ENCODE results near the gene ZP4. TPM values are rescaled to one million over a fixed set of nuclear protein-coding genes. Genes with fewer than 3 reads are reported as not detected.
"Not testable (repeated sequence)": the region's sequence is repeated elsewhere in the genome, so short reads cannot be mapped to it uniquely, and the experiment has no call there.

ZP4 gene
- polyA plus RNA-seq, 3 donors, result not detected

GRCh38 chr1:237884237-237884636, 6.5 kb downstream of the ZP4 start:
- WGBS, 3 donors, result 73 to 80% (median 76%) methylated on average over 2 of the region's 2 CpGs
- H3K27ac ChIP-seq (ENCODE audit: low read depth, low read length), result no peak overlapping the region

GRCh38 chr1:237879195-237879594, 11.5 kb downstream of the ZP4 start:
- H3K27ac ChIP-seq (ENCODE audit: low read depth, low read length), result no peak overlapping the region

GRCh38 chr1:237878406-237878805, 12.3 kb downstream of the ZP4 start:
- H3K27ac ChIP-seq (ENCODE audit: low read depth, low read length), result no peak overlapping the region
- WGBS, 3 donors, result 45 to 79% (median 61%) methylated on average over 1 of the region's 1 CpG

- WGBS, 3 donors, result 19 to 67% (median 59%) methylated on average over 4 of the region's 4 CpGs
- no peak overlapping the region for H3K27ac ChIP-seq (ENCODE audit: low read depth, low read length)
Measured at GRCh38 chr1:237877631-237878030, 13.1 kb downstream of the ZP4 start.

GRCh38 chr1:237875291-237875690, 15.4 kb downstream of the ZP4 start:
- H3K27ac ChIP-seq (ENCODE audit: low read depth, low read length), result no peak overlapping the region
- 81 to 88% (median 85%) methylated on average over 8 of the region's 8 CpGs for WGBS, 3 donors

- WGBS, 3 donors, result 75 to 81% (median 78%) methylated on average over 4 of the region's 4 CpGs
- H3K27ac ChIP-seq (ENCODE audit: low read depth, low read length), result no peak overlapping the region
Measured at GRCh38 chr1:237873487-237874211, 17.1 kb downstream of the ZP4 start.

GRCh38 chr1:237868817-237869600, 21.7 kb downstream of the ZP4 start:
- H3K27ac ChIP-seq (ENCODE audit: low read depth, low read length), result no peak overlapping the region
- 43 to 74% (median 74%) methylated on average over 4 of the region's 4 CpGs for WGBS, 3 donors

- H3K27ac ChIP-seq (ENCODE audit: low read depth, low read length), result no peak overlapping the region
- WGBS, 3 donors, result 67 to 79% (median 75%) methylated on average over 1 of the region's 1 CpG
Measured at GRCh38 chr1:237867380-237867888, 23.3 kb downstream of the ZP4 start.

- 12 to 15% (median 14%) methylated on average over 25 of the region's 25 CpGs for WGBS, 3 donors
- H3K27ac ChIP-seq (ENCODE audit: low read depth, low read length), result no peak overlapping the region
Measured at GRCh38 chr1:237864338-237865244, 26.1 kb downstream of the ZP4 start.

- 81 to 86% (median 83%) methylated on average over 2 of the region's 2 CpGs for WGBS, 3 donors
Measured at GRCh38 chr1:237863234-237863633, 27.5 kb downstream of the ZP4 start.

GRCh38 chr1:237861944-237862343, 28.8 kb downstream of the ZP4 start:
- 50 to 81% (median 56%) methylated on average over 8 of the region's 8 CpGs for WGBS, 3 donors
- H3K27ac ChIP-seq (ENCODE audit: low read depth, low read length), result no peak overlapping the region

More at GRCh38 chr1:237863234-237863633, 27.5 kb downstream of the ZP4 start:
- no peak overlapping the region for H3K27ac ChIP-seq (ENCODE audit: low read depth, low read length)

- no peak overlapping the region for H3K27ac ChIP-seq (ENCODE audit: low read depth, low read length)
- 64 to 74% (median 67%) methylated on average over 4 of the region's 4 CpGs for WGBS, 3 donors
Measured at GRCh38 chr1:237858992-237859391, 31.7 kb downstream of the ZP4 start.

GRCh38 chr1:237857455-237857854, 33.3 kb downstream of the ZP4 start:
- H3K27ac ChIP-seq (ENCODE audit: low read depth, low read length), result no peak overlapping the region
- 48 to 81% (median 80%) methylated on average over 7 of the region's 7 CpGs for WGBS, 3 donors

GRCh38 chr1:237852342-237852741, 38.4 kb downstream of the ZP4 start:
- 17 to 44% (median 26%) methylated on average over 3 of the region's 3 CpGs for WGBS, 3 donors
- no peak overlapping the region for H3K27ac ChIP-seq (ENCODE audit: low read depth, low read length)

GRCh38 chr1:237851210-237851845, 39.4 kb downstream of the ZP4 start:
- 19 to 28% (median 24%) methylated on average over 6 of the region's 6 CpGs for WGBS, 3 donors
- H3K27ac ChIP-seq (ENCODE audit: low read depth, low read length), result no peak overlapping the region

GRCh38 chr1:237843516-237843915, 47.2 kb downstream of the ZP4 start:
- 81 to 91% (median 90%) methylated on average over 3 of the region's 3 CpGs for WGBS, 3 donors
- not testable (repeated sequence) for H3K27ac ChIP-seq (ENCODE audit: low read depth, low read length)

- WGBS, 3 donors, result 59 to 74% (median 73%) methylated on average over 3 of the region's 3 CpGs
Measured at GRCh38 chr1:237841485-237841884, 49.2 kb downstream of the ZP4 start.

GRCh38 chr1:237838904-237839534, 51.7 kb downstream of the ZP4 start:
- H3K27ac ChIP-seq (ENCODE audit: low read depth, low read length), result no peak overlapping the region
- WGBS, 3 donors, result 86 to 97% (median 95%) methylated on average over 6 of the region's 6 CpGs

More at GRCh38 chr1:237841485-237841884, 49.2 kb downstream of the ZP4 start:
- H3K27ac ChIP-seq (ENCODE audit: low read depth, low read length), result no peak overlapping the region

All from adipose tissue (tissue), 3 donors.